AG08396 (cell line): ENCODE results near the gene QRFP.

Experiments used
- DNase-seq: peaks from one replicate; pipeline ENCODE4 v3.0.0; 2012; ENCODE audit warnings: low spot score, mixed read lengths

Gene QRFP

DNA sequence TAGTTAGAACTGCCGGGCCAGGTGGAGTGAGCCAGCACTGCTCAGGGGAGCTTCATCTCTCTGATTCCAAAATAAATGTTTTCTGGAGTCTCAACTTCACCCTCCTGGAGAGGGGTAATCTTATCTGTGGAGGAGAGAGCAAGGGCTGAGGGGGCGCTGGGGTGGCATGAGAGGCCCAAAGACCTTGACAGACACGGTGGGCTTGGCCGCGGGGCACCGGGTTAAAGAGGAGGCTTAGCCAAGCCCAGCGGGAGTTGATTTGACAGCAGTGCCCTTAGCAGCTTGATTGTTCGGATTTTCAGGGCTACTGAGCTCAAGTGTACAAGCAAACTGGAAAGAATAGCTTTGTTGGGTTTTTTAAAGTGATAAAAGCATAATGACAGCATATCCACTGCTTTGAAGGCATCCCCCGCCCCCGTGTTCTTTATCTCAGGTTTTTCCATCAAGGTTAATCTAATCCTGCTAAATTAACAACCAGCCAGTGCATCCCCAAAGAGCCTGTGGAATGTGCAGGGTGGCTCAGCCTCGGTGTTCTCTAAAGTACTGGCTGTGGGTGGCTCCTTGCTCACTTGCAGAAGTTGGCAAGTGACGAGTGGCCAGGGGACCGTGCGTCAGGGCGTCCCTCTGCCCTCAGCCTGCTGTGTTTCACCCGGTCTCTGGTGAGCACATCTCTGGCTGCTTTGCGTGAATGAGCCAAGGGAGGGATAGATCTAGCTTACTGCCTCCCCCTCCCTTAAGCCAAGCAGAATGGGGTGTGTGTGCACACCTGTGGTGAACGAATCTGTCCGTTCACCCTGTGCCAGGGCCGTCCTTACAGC, 5.5 kb downstream of the QRFP start:
- no peak for DNase-seq

DNA sequence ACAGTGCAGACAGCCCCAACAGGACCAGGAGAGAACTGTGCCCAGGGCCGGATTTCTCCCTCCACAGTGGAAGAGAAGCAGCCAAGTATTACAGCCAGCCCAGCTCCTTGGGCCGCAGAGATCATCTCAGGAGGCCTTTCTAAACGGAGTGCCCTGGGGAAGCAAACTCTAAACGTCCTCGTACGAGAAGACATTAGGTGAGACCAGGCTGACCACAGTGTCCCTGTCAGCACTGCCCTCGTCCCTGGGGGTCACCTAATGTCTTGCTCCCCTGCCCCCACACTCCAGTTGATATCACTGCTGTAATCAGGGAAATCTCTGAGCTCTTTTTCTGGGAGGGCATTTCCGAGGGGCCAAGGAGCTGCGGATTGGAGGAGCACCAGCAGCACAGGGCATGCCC, 6.5 kb downstream of the QRFP start:
- DNase-seq = no peak

DNA sequence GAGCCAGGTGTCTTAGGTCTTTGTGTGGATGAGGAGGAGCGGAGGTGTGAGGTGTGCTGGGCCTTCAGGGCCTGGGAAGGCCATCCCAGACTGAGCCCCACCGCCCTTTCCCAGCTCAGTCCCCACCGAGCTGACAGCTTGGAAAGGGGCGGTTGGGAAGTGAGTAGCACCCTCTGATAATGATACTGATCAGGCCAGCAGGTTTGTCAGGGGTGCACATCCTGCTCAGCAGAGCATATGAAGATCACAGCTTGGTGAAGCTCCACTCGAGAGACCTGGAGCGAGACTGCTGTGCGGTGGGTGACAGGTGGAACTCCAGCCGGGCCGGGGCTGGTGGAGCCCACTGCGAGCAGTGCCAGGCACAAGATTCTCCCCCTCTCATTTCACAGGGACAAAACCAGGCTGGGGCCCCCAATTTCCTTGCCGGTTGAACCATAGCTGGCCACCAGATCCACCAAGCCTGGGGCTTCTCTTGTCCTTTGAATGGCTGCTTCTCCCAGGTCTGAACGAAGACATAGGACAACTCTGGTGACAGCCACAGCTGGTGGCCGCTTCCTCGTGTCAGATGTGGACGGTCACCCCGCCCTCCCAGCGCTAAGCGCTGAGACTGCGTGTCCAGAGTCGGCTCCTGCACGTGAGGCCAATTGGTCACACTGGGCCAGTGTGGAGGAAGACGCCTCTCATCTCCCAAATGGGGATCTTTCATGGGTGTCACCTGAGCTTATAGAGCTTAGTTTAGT, 8.3 kb downstream of the QRFP start:
- no peak for DNase-seq

DNA sequence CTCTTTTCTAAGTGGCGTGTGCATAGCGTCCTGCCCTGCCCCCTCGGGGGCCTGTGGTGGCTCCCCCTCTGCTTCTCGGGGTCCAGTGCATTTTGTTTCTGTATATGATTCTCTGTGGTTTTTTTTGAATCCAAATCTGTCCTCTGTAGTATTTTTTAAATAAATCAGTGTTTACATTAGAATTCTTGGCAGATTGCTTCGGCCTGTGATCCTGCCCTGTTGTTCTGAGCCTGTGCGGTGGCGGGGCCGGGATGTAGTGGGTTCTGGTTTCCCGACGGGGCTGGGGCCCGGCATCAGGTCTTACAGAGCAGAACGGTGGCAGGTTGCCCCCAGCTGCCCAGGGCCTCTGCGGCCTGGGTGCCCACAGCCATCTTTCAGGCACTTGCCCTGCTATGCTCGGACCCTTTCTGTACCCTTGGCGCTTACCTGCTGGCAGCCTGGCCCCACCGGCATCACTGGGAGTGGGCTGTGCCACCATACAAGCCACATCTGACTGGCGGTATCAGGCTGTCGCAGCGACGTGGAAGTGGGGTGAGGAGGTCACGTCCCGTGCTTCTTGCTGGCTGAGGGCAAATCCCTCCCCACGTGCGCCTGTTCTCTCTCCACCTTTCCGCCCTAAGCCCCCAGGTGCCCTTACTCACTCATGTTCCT, 9.0 kb downstream of the QRFP start:
- no peak for DNase-seq

DNA sequence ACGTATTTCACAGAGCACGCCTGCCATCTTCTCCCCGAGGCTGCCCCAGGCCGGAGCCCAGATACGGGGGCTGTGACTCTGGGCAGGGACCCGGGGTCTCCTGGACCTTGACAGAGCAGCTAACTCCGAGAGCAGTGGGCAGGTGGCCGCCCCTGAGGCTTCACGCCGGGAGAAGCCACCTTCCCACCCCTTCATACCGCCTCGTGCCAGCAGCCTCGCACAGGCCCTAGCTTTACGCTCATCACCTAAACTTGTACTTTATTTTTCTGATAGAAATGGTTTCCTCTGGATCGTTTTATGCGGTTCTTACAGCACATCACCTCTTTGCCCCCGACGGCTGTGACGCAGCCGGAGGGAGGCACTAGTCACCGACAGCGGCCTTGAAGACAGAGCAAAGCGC, 9.6 kb downstream of the QRFP start:
- DNase-seq = no peak

DNA sequence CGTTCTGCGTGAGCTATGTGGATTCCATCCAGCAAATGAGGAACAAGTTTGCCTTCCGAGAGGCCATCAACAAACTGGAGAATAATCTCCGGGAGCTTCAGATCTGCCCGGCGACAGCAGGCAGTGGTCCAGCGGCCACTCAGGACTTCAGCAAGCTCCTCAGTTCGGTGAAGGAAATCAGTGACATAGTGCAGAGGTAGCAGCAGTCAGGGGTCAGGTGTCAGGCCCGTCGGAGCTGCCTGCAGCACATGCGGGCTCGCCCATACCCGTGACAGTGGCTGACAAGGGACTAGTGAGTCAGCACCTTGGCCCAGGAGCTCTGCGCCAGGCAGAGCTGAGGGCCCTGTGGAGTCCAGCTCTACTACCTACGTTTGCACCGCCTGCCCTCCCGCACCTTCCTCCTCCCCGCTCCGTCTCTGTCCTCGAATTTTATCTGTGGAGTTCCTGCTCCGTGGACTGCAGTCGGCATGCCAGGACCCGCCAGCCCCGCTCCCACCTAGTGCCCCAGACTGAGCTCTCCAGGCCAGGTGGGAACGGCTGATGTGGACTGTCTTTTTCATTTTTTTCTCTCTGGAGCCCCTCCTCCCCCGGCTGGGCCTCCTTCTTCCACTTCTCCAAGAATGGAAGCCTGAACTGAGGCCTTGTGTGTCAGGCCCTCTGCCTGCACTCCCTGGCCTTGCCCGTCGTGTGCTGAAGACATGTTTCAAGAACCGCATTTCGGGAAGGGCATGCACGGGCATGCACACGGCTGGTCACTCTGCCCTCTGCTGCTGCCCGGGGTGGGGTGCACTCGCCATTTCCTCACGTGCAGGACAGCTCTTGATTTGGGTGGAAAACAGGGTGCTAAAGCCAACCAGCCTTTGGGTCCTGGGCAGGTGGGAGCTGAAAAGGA, 10.9 kb downstream of the QRFP start:
- no peak for DNase-seq

DNA sequence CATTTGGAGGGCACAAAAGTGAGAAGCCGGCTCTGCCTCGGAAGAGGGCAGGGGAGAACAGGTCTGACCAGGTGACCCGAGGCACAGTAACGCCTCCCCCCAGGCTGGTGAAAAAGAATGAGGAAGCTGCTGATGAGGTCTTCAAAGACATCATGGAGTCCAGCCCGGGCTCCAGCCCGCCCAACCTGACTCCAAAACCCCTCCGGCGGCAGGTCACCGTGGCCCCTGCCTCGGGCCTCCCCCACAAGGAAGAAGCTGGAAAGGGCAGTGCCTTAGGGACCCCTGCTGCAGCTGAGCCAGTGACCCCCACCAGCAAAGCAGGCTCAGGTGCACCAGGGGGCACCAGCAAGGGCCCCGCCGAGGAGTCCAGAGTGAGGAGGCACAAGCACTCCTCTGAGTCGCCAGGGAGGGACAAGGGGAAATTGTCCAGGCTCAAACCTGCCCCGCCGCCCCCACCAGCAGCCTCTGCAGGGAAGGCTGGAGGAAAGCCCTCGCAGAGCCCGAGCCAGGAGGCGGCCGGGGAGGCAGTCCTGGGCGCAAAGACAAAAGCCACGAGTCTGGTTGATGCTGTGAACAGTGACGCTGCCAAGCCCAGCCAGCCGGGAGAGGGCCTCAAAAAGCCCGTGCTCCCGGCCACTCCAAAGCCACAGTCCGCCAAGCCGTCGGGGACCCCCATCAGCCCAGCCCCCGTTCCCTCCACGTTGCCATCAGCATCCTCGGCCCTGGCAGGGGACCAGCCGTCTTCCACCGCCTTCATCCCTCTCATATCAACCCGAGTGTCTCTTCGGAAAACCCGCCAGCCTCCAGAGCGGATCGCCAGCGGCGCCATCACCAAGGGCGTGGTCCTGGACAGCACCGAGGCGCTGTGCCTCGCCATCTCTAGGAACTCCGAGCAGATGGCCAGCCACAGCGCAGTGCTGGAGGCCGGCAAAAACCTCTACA, 11.8 kb downstream of the QRFP start:
- no peak for DNase-seq

DNA sequence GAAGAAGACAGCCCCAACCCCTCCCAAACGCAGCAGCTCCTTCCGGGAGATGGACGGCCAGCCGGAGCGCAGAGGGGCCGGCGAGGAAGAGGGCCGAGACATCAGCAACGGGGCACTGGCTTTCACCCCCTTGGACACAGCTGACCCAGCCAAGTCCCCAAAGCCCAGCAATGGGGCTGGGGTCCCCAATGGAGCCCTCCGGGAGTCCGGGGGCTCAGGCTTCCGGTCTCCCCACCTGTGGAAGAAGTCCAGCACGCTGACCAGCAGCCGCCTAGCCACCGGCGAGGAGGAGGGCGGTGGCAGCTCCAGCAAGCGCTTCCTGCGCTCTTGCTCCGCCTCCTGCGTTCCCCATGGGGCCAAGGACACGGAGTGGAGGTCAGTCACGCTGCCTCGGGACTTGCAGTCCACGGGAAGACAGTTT, 12.5 kb downstream of the QRFP start:
- DNase-seq = no peak

DNA sequence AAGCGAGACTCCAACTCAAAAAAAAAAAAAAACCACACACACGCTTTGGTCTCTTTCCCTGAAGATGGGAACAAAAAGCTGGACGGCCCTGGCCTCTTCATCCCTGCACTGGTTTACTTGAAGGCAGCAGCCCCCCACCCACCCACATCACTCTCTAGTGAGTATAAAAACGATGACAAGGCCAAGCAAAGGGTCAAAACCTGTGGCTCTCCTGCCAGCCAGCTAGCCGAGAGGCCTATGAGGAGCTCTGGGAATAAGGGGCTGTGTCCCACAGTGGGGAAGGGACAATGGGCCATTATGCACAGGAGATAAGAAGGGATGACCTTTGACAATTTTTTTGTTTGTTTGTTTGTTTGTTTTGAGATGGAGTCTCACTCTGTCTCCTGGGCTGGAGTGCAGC, 13.1 kb downstream of the QRFP start:
- no peak for DNase-seq

DNA sequence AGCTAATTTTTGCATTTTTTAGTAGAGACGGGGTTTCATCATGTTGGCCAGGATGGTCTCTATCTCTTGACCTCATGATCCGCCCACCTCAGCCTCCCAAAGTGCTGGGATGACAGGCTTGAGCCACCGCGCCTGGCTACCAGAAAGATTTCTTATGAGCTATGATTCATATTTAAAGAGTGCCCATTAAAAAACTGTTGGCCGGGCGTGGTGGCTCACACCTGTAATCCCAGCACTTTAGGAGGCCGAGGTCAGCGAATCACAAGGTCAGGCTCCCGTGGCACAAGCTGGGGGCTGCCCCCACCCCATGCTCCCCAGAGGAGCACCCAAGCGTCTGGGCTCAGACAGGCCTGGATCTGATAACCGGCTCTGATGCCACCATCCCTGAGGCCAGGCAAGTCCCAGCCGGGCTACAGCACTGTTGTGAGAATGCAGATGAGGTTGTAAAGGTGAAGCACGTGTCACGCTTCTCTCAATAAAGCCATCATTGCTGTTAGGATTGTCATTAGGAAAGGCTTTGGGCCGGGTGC, 13.9 kb downstream of the QRFP start:
- DNase-seq = no peak

DNA sequence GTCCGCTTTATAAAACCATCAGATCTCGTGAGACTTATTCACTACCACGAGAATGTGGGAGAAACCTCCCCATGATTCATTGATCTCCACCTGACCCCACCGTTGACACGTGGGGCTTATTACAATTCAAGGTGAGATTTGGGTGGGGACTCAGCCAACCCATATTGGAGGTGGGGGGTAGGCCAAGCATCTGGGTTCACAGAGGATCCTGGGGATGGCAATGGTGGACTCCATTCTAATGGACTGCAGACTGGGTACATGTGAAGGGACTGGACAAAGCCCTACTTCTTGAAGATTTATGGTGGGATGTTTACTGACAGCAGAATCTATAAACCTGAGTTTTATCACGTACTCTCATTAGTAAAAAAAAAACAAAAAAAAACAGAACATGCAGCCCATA, 15.1 kb downstream of the QRFP start:
- no peak for DNase-seq

DNA sequence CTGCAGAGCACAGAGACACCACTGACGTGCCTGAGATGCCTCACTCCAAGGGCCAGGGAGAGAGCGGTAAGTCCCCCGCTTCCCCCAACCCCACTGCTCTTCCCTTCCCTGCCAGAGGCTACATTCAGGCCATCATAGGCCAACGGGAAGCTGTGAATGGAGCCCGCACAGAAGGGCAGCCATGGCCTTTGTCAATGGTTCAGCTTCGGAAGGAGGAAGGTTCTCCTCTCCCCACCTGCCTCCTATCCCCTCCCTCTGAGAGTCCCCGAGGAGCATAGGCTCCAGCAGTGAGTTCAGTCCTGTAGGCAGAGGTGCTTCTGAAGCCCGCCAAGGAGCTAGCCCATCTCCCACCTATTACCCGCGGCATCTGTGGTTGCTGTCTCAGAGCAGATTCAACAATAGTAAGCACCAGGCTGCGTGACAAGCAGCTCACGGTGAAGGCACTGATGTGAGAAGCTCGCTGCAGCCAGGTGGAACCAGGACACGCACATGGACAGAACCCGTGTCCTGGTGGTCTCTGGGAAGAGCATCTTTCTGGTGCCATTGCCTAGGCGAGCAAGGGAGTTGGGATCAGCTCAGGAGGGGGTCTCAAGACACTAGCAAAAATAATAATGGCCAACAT, 15.9 kb downstream of the QRFP start:
- no peak for DNase-seq

DNA sequence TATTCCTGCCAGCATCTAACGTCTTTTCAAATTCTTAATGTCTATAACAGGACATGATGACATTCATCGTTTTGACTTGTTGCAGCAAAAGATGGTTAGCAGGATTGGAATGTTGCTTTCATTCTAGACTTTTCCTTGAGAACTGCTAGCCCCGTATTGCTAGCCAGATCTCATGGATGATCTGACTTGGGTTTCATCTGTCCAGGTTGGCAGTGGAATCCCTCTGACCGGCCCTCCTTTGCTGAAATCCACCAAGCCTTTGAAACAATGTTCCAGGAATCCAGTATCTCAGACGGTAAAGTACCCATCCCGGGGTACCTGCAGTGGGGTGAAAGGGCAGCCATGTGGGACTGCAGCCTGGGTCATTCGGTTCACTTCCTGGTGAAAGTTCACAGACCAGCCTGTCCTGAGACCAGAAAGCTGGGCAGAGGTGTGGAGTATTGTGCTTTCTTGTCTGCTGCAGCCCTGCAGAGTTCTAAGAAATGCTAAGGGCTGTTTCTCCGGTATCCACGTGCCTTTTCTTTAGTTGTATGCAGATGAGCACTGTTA, 16.7 kb downstream of the QRFP start:
- no peak for DNase-seq

DNA sequence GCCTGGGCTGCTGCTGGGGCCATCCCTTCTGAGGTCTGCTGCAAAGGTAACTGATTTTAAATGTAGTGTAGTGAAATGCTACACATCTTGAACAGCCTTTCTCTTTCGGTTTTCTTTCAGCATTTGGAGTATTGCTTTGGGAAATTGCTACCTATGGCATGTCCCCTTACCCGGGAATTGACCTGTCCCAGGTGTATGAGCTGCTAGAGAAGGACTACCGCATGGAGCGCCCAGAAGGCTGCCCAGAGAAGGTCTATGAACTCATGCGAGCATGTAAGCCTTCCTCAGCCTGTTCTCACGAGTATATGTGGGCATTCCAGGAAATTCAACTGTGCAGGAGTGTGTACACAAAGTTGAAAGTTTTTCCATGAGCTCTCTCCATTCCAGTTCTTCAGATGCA, 18.3 kb downstream of the QRFP start:
- DNase-seq = no peak

DNA sequence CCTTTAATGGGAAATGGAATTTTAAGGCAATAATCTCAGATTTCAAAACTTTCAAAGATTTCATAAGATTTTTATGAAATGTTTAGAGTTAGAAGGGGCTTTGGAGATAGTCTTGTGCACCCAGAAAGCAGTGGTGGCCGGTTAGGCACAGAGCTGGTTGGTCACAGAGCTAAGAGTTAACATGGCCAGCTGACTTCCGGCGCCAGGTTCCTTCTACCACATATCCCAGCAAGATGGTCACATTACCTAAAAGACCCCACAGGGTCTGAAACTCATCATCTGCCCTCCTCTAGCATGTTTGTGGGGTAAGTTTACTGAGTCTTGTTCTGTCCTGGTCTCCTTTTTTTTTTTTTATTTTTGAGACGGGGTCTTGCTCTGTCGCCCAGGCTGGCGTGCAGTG, 19.3 kb downstream of the QRFP start:
- no peak for DNase-seq

DNA sequence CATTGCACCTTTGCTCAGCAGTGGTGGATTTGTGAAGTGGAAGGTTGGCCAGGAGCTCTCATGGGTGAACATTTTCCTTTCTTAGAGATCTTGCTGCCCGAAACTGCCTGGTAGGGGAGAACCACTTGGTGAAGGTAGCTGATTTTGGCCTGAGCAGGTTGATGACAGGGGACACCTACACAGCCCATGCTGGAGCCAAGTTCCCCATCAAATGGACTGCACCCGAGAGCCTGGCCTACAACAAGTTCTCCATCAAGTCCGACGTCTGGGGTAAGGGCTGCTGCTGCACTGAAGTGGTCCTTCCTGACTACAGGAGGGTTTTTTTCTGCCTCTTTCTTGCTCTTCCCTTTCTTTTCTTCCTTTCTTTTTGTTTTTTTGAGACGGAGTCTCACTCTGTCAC, 21.8 kb downstream of the QRFP start:
- no peak for DNase-seq

DNA sequence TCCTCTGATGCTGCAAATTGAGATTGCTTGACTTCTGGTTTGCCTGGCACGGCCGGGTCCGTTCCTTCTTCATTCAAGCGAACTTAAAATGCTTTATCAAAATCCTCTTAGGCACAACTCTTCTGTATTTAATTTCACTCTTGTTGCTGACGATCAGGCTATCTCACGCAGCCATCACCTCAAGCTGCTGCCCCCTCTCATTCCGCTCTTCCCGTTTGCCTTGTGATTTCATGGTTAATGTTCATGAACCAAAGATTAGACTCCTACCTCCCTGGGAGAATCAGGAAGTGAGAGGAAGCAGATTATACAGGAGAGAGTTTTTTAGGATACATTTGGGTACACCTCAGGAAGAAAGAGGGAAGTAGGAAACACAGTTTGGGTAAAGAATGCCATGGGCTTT, 22.6 kb downstream of the QRFP start:
- DNase-seq = no peak

DNA sequence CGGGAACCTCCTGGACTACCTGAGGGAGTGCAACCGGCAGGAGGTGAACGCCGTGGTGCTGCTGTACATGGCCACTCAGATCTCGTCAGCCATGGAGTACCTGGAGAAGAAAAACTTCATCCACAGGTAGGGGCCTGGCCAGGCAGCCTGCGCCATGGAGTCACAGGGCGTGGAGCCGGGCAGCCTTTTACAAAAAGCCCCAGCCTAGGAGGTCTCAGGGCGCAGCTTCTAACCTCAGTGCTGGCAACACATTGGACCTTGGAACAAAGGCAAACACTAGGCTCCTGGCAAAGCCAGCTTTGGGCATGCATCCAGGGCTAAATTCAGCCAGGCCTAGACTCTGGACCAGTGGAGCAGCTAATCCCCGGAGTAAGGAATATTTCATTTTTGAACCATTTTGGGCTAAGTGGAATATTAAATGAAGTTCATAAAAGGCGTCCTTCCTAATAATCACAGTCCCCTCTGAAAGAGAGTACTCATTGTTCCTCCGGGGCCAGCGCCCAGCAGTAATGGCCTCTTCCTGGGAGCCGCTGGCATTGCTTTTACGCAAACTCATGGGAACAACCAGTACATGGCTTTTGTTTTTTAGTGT, 23.6 kb downstream of the QRFP start:
- no peak for DNase-seq

DNA sequence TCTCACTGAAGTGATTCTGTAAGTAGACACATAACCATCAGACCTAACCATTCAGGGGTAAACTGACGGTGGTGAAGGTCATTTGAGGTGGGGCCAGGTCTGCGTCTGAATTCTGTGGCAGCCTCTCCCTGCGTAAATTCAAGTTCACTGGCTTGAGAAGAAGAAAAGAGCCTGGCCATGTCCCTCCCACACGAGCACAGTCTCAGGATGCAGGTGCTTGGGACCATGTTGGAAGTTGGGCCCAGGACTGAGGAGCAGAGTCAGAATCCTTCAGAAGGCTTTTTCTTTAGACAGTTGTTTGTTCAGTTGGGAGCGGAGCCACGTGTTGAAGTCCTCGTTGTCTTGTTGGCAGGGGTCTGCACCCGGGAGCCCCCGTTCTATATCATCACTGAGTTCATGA, 24.1 kb downstream of the QRFP start:
- no peak for DNase-seq

DNA sequence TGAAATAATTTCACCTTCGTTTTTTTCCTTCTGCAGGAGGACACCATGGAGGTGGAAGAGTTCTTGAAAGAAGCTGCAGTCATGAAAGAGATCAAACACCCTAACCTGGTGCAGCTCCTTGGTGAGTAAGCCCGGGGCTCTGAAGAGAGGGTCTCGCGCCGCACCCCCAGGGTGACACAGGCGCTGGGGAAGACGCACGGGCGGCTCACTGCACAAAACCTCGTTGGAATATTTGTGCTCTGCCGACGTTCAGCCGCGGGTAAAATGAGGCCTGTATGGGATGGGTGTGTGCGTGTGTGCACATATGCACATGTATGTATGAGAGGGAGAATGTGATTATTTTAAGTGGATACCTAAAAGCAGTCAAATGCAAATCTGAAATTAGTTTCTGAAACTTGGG, 24.5 kb downstream of the QRFP start:
- no peak for DNase-seq
